Aorta (tissue), 4 donors: ENCODE results near the gene CCDC43. TPM values are rescaled to one million over a fixed set of nuclear protein-coding genes. Genes with fewer than 3 reads are reported as not detected.

Experiments used
- polyA plus RNA-seq, 2 donors: library from polyadenylated mRNA; stranded (reverse); fragments of 200-250 nt; gene quantifications; one replicate each; pipeline ENCODE4 v1.2.3, GENCODE V29; 2013
- total RNA-seq, 2 donors: library from RNA; stranded (reverse); fragmentation: NEBNext Ultra II Directional; extraction: Animal tissue kit (Norgen Biotek cat#: 25700); gene quantifications; one replicate each; pipeline ENCODE4 v1.2.1, GENCODE V29; 2021
- donor health status: healthy with polysubstance abuse.
- donor health status: Bipolar disorder and iron deficiency.
- donor health status: DM: no; HTN: no; CAD: no.
- donor health status: DM: yes; HTN: yes; CAD: no.

Gene CCDC43
- total and polyA plus RNA-seq, 4 donors = 9.6 to 16.1 (median 14.0) TPM

Other genes with a start within 250 kb of the CCDC43 start
- gene GPATCH8, start 186.4 kb downstream of the CCDC43 start, total RNA-seq = 10 to 100 TPM; 42.7 to 56.5 TPM
- 10 to 100 TPM in 1 of 2 donors, 1 to 10 TPM in 1; 4.9 to 11.8 TPM for gene GPATCH8, start 186.4 kb downstream of the CCDC43 start, polyA plus RNA-seq
- gene FZD2, start 132.3 kb downstream of the CCDC43 start, total RNA-seq = 10 to 100 TPM in 1 of 2 donors, 1 to 10 TPM in 1; 7.4 to 22.1 TPM
- 1 to 10 TPM; 3.9 to 9.8 TPM for gene FZD2, start 132.3 kb downstream of the CCDC43 start, polyA plus RNA-seq
- gene MEIOC, start 33.3 kb downstream of the CCDC43 start, total RNA-seq = not detected
- not detected for gene MEIOC, start 33.3 kb downstream of the CCDC43 start, polyA plus RNA-seq
- 10 to 100 TPM in 1 of 2 donors, 1 to 10 TPM in 1; 5.8 to 12.1 TPM for gene DBF4B, start 18.9 kb upstream of the CCDC43 start, total RNA-seq
- 1 to 10 TPM in 1 of 2 donors, under 1 TPM in 1; 0.88 to 2.4 TPM for gene DBF4B, start 18.9 kb upstream of the CCDC43 start, polyA plus RNA-seq
- gene ADAM11, start 69.2 kb upstream of the CCDC43 start, total RNA-seq = 1 to 10 TPM in 1 of 2 donors, under 1 TPM in 1; 0.45 to 1.4 TPM
- gene ADAM11, start 69.2 kb upstream of the CCDC43 start, polyA plus RNA-seq = 1 to 10 TPM in 1 of 2 donors, under 1 TPM in 1; 0.38 to 1.6 TPM
- gene GJC1, start 140.5 kb upstream of the CCDC43 start, total RNA-seq = 10 to 100 TPM; 23.8 to 34.3 TPM
- 1 to 10 TPM; 2.9 to 5.6 TPM for gene GJC1, start 140.5 kb upstream of the CCDC43 start, polyA plus RNA-seq
- 1 to 10 TPM in 1 of 2 donors, under 1 TPM in 1; 0.58 to 1.3 TPM for gene HIGD1B, start 158.1 kb upstream of the CCDC43 start, total RNA-seq
- gene HIGD1B, start 158.1 kb upstream of the CCDC43 start, polyA plus RNA-seq = not detected
- gene EFTUD2, start 209.7 kb upstream of the CCDC43 start, total RNA-seq = 10 to 100 TPM; 64.4 to 78.6 TPM
- gene EFTUD2, start 209.7 kb upstream of the CCDC43 start, polyA plus RNA-seq = 10 to 100 TPM; 17.8 to 37.7 TPM
- 10 to 100 TPM in 1 of 2 donors, 1 to 10 TPM in 1; 2.3 to 17.6 TPM for gene GFAP, start 225.7 kb upstream of the CCDC43 start, total RNA-seq
- gene GFAP, start 225.7 kb upstream of the CCDC43 start, polyA plus RNA-seq = 1 to 10 TPM; 1.4 to 7.9 TPM